A673 (cell line): ENCODE measurements around the gene SEC16A. TPM values are rescaled to one million over a fixed set of nuclear protein-coding genes. Genes with fewer than 3 reads are reported as not detected.

Source experiments
- BruUV-seq: library from RNA; stranded (reverse); fragments of 400-500 nt; replicated peaks from 2 replicates; lab custom pipeline; 2021; lab: Mats Ljungman, UMichigan
- CTCF ChIA-PET: fragments of 300-600 bp; sonication (Branson Sonifier 250); formaldehyde crosslinking; loops from one replicate; lab custom pipeline; 2022; ENCODE audit warnings: antibody characterized with exemption; lab: Charles Lee
- POLR2A ChIA-PET: fragments of 300-600 bp; sonication (Branson Sonifier 250); formaldehyde crosslinking; loops from one replicate; lab custom pipeline; 2022; ENCODE audit warnings: antibody characterized with exemption; ENCODE audit not compliant: low non-redundant PET; lab: Charles Lee
- DNase-seq: peaks from one replicate; pipeline ENCODE4 v3.0.0-alpha.2; 2015; ENCODE audit warnings: low spot score
- H3K27ac ChIP-seq: fragments of 200-600 bp; sonication (generic); 2 replicates; pipeline ENCODE4 v1.5.1; 2016; ENCODE audit warnings: mixed run types, low read depth, mild to moderate bottlenecking, mixed read lengths, antibody characterized with exemption, low read length; ENCODE audit not compliant: poor library complexity, severe bottlenecking
- H3K27me3 ChIP-seq: fragments of 200-600 bp; sonication (generic); replicated peaks from 2 replicates; pipeline ENCODE4 v1.6.1; 2017; ENCODE audit warnings: mixed run types, low read depth, mild to moderate bottlenecking, mixed read lengths, antibody characterized with exemption, low read length; ENCODE audit not compliant: insufficient read depth, poor library complexity
- H3K36me3 ChIP-seq: fragments of 200-600 bp; sonication (generic); 2 replicates; pipeline ENCODE4 v1.6.1; 2016; ENCODE audit warnings: mixed run types, mild to moderate bottlenecking, mixed read lengths, antibody characterized with exemption, low read length; ENCODE audit not compliant: insufficient read depth, poor library complexity, severe bottlenecking
- H3K4me1 ChIP-seq: fragments of 200-600 bp; sonication (generic); 2 replicates; pipeline ENCODE4 v1.6.1; 2017; ENCODE audit warnings: mixed run types, mild to moderate bottlenecking, mixed read lengths, antibody characterized with exemption, low read length; ENCODE audit not compliant: insufficient read depth, poor library complexity, severe bottlenecking
- H3K4me3 ChIP-seq: fragments of 200-600 bp; sonication (generic); 2 replicates; pipeline ENCODE4 v1.5.1; 2016; ENCODE audit warnings: low read depth, mixed run types, mild to moderate bottlenecking, mixed read lengths, low read length; ENCODE audit not compliant: poor library complexity, severe bottlenecking
- H3K9me3 ChIP-seq: fragments of 200-600 bp; sonication (generic); 2 replicates; pipeline ENCODE4 v1.6.1; 2016; ENCODE audit warnings: mixed run types, low read depth, mild to moderate bottlenecking, mixed read lengths, antibody characterized with exemption, low read length; ENCODE audit not compliant: poor library complexity, severe bottlenecking
- CTCF ChIP-seq: fragments of 300-800, 200-600 bp; sonication (generic); conservative IDR thresholded peaks from 2 replicates; pipeline ENCODE4 v1.5.1; 2017; ENCODE audit warnings: low read depth, mild to moderate bottlenecking, antibody characterized with exemption, low read length, moderate library complexity, mixed read lengths
- EZH2 ChIP-seq: fragments of 200-600 bp; sonication (generic); IDR thresholded peaks from 2 replicates; pipeline ENCODE4 v1.6.1; 2017; ENCODE audit warnings: borderline replicate concordance, low read depth, mild to moderate bottlenecking, mixed read lengths, antibody characterized with exemption, low read length; ENCODE audit not compliant: poor library complexity, severe bottlenecking
- intact Hi-C: fragments of 100-400 bp; cut with micrococcal nuclease; formaldehyde crosslinking; loops from one replicate; pipeline ENCODE4 v1.10.0; 2022; ENCODE audit not compliant: unreplicated experiment
- total RNA-seq: library from RNA; stranded (reverse); gene quantifications from 2 replicates; pipeline ENCODE4 v1.2.3, GENCODE V29; 2021

SEC16A gene
- total RNA-seq, 1 experiment from 2014 or later, result 72.9 TPM

- no TSS peak for BruUV-seq
- peak; percentile 95 for DNase-seq
- POLR2A ChIA-PET, result no interaction called here
Measured at GRCh38 chr9:136483589-136484152, 831 bp upstream of the SEC16A start.

GRCh38 chr9:136482046-136482792 is 621 bp downstream of the SEC16A start:
- peak; percentile 32 for DNase-seq
- H3K4me1 ChIP-seq, result peaks cover 17% of the 10 kb centered on the region
- no peaks in the 10 kb centered on the region for H3K9me3 ChIP-seq
- POLR2A ChIA-PET, result no interaction called here
- intact Hi-C loops, result no loop called here
- CTCF ChIA-PET, result no interaction called here
- no peak for TF ChIP-seq EZH2
- TF ChIP-seq CTCF, result no peak
- H3K27ac ChIP-seq, result peak overlapping the region; percentile 94
- BruUV-seq, result TSS peak; percentile 82
- H3K36me3 ChIP-seq, result peaks cover 4% of the 10 kb centered on the region
- no peaks in the 10 kb centered on the region for H3K27me3 ChIP-seq
- peak overlapping the region; percentile 86 for H3K4me3 ChIP-seq

More at GRCh38 chr9:136483589-136484152, 831 bp upstream of the SEC16A start:
- Histone ChIP-seq H3K9me3 (no peaks in the 10 kb centered on the region), H3K27me3 (no peaks in the 10 kb centered on the region), H3K4me3 (peak overlapping the region; percentile 59), H3K27ac (peak overlapping the region; percentile 100), H3K36me3 (no peaks in the 10 kb centered on the region), H3K4me1 (peaks cover 17% of the 10 kb centered on the region)
- TF ChIP-seq EZH2, result no peak
- TF ChIP-seq CTCF, result no peak
- CTCF ChIA-PET, result interaction anchor here (0.8 to 2.5 kb wide), 5 partner anchors 142 to 161 kb away, joined by 3 to 23 read pairs (median 5); no protein-coding TSS in a partner anchor
- intact Hi-C loops, result no loop called here

GRCh38 chr9:136481558-136481957 is 1.3 kb downstream of the SEC16A start:
- intact Hi-C loops, result no loop called here
- Histone ChIP-seq H3K4me3 (peak overlapping the region; percentile 86), H3K4me1 (peaks cover 17% of the 10 kb centered on the region), H3K27ac (peak overlapping the region; percentile 94), H3K36me3 (peaks cover 11% of the 10 kb centered on the region), H3K9me3 (no peaks in the 10 kb centered on the region), H3K27me3 (no peaks in the 10 kb centered on the region)
- TF ChIP-seq CTCF (no peak), EZH2 (no peak)
- CTCF ChIA-PET, result no interaction called here
- no peak for DNase-seq
- POLR2A ChIA-PET, result no interaction called here
- BruUV-seq, result no TSS peak
